Parathyroid adenoma (tissue), 2 donors: ENCODE measurements around the gene HMGN4.

Source experiments
- H2AFZ ChIP-seq: fragments of 300-600 bp; sonication (generic); one replicate; pipeline ENCODE4 v1.7.0; 2017; ENCODE audit warnings: antibody characterized with exemption, mild to moderate bottlenecking
- H3K27ac ChIP-seq: fragments of 300-600 bp; sonication (generic); one replicate; pipeline ENCODE4 v1.7.0; 2017
- H3K27me3 ChIP-seq: fragments of 300-600 bp; sonication (generic); one replicate; pipeline ENCODE4 v1.7.0; 2017; ENCODE audit warnings: low read length; ENCODE audit not compliant: control insufficient read depth, insufficient read depth
- H3K36me3 ChIP-seq: fragments of 300-600 bp; sonication (generic); one replicate; pipeline ENCODE4 v1.7.0; 2017; ENCODE audit warnings: low read length; ENCODE audit not compliant: control insufficient read depth, insufficient read depth
- H3K4me1 ChIP-seq: fragments of 300-600 bp; sonication (generic); one replicate; pipeline ENCODE4 v1.7.0; 2017; ENCODE audit warnings: control low read depth
- H3K4me2 ChIP-seq: fragments of 300-600 bp; sonication (generic); one replicate; pipeline ENCODE4 v1.7.0; 2017; ENCODE audit warnings: low read length
- H3K4me3 ChIP-seq: fragments of 300-600 bp; sonication (generic); one replicate; pipeline ENCODE4 v1.7.0; 2017; ENCODE audit warnings: low read depth, low read length
- H3K79me2 ChIP-seq: fragments of 300-600 bp; sonication (generic); one replicate; pipeline ENCODE4 v1.7.0; 2017; ENCODE audit warnings: control low read depth
- H3K9ac ChIP-seq: fragments of 300-600 bp; sonication (generic); one replicate; pipeline ENCODE4 v1.7.0; 2017; ENCODE audit warnings: mild to moderate bottlenecking
- H3K9me3 ChIP-seq: fragments of 300-600 bp; sonication (generic); one replicate; pipeline ENCODE4 v1.7.0; 2017; ENCODE audit warnings: low read length; ENCODE audit not compliant: control insufficient read depth
- CTCF ChIP-seq: fragments of 300-600 bp; sonication (generic); IDR thresholded peaks from one replicate; pipeline ENCODE4 v1.7.0; 2017; ENCODE audit warnings: antibody characterized with exemption, mild to moderate bottlenecking
- donor health status: primary hyperparathyroidism.

Gene HMGN4

GRCh38 chr6:26526928-26527327 is 11.2 kb upstream of the HMGN4 start:
- no peak for TF ChIP-seq CTCF
- H3K27ac ChIP-seq: no peak overlapping the region
- H3K4me1 ChIP-seq: no peaks in the 10 kb centered on the region
- H3K4me3 ChIP-seq: no peak overlapping the region
- no peaks in the 10 kb centered on the region for H3K36me3 ChIP-seq
- H3K27me3 ChIP-seq: no peaks in the 10 kb centered on the region
- H3K4me2 ChIP-seq: no peak overlapping the region
- H3K9ac ChIP-seq: no peak overlapping the region
- H2AFZ ChIP-seq: no peak overlapping the region
- H3K79me2 ChIP-seq: no peaks in the 10 kb centered on the region
- no peaks in the 10 kb centered on the region for H3K9me3 ChIP-seq

- H3K9ac ChIP-seq: no peak overlapping the region
- TF ChIP-seq CTCF: no peak
- H2AFZ ChIP-seq: no peak overlapping the region
- no peak overlapping the region for H3K4me2 ChIP-seq
- H3K36me3 ChIP-seq: no peaks in the 10 kb centered on the region
- no peaks in the 10 kb centered on the region for H3K9me3 ChIP-seq
- no peak overlapping the region for H3K4me3 ChIP-seq
- no peaks in the 10 kb centered on the region for H3K27me3 ChIP-seq
- peaks cover 6% of the 10 kb centered on the region for H3K4me1 ChIP-seq
- no peaks in the 10 kb centered on the region for H3K79me2 ChIP-seq
- no peak overlapping the region for H3K27ac ChIP-seq
These were observed 8.0 kb upstream of the HMGN4 start for GRCh38 chr6:26530203-26530602.

- Histone ChIP-seq H3K36me3 (no peaks in the 10 kb centered on the region), H3K27me3 (no peaks in the 10 kb centered on the region), H2AFZ (peak overlapping the region; percentile 8), H3K9me3 (no peaks in the 10 kb centered on the region), H3K4me2 (no peak overlapping the region), H3K4me3 (no peak overlapping the region), H3K9ac (no peak overlapping the region), H3K27ac (peak overlapping the region; percentile 59), H3K4me1 (peaks cover 6% of the 10 kb centered on the region), H3K79me2 (no peaks in the 10 kb centered on the region)
- no peak for TF ChIP-seq CTCF
These were observed 6.3 kb upstream of the HMGN4 start for GRCh38 chr6:26531897-26532296.

GRCh38 chr6:26532699-26533531 is 5.3 kb upstream of the HMGN4 start:
- Histone ChIP-seq H3K27ac (peak overlapping the region; percentile 59), H3K4me2 (peak overlapping the region; percentile 94), H3K79me2 (no peaks in the 10 kb centered on the region), H3K27me3 (no peaks in the 10 kb centered on the region), H3K4me3 (peak overlapping the region; percentile 84), H3K9me3 (no peaks in the 10 kb centered on the region), H2AFZ (peak overlapping the region; percentile 66), H3K36me3 (no peaks in the 10 kb centered on the region), H3K4me1 (peaks cover 6% of the 10 kb centered on the region), H3K9ac (no peak overlapping the region)
- TF ChIP-seq CTCF: no peak

GRCh38 chr6:26533532-26533931 is 4.6 kb upstream of the HMGN4 start:
- Histone ChIP-seq H3K36me3 (no peaks in the 10 kb centered on the region), H3K9me3 (no peaks in the 10 kb centered on the region), H3K4me1 (peaks cover 6% of the 10 kb centered on the region), H3K9ac (no peak overlapping the region), H3K27ac (peak overlapping the region; percentile 59), H2AFZ (peak overlapping the region; percentile 66), H3K79me2 (no peaks in the 10 kb centered on the region), H3K4me2 (peak overlapping the region; percentile 94), H3K4me3 (peak overlapping the region; percentile 84), H3K27me3 (no peaks in the 10 kb centered on the region)
- TF ChIP-seq CTCF: no peak
